HuH-7 (cell line): ENCODE measurements around the gene CCDC66.
"Not testable (repeated sequence)": the region's sequence is repeated elsewhere in the genome, so short reads cannot be mapped to it uniquely, and the experiment has no call there.

ENCODE experiments used
- DNase-seq: peaks from one replicate; pipeline ENCODE4 v3.0.0; 2011; ENCODE audit warnings: low spot score

The CCDC66 gene

GRCh38 chr3:56556908-56557830 is at the start of gene CCDC66:
TSS of gene CCDC66 (plus strand) at chr3:56557175. CDS start at chr3:56557243, 68 bp downstream.
- peak; percentile 77 for DNase-seq

- DNase-seq, result no peak
Measured at GRCh38 chr3:56519641-56520040, 37.3 kb upstream of the CCDC66 start.

- DNase-seq, result no peak
Measured at GRCh38 chr3:56522374-56522773, 34.6 kb upstream of the CCDC66 start.

GRCh38 chr3:56525291-56525690 is 31.7 kb upstream of the CCDC66 start:
- no peak for DNase-seq

- DNase-seq, result no peak
Measured at GRCh38 chr3:56536735-56537134, 20.2 kb upstream of the CCDC66 start.

- no peak for DNase-seq
Measured at GRCh38 chr3:56547486-56547885, 9.5 kb upstream of the CCDC66 start.

- DNase-seq, result no peak
Measured at GRCh38 chr3:56557831-56558170, 826 bp downstream of the CCDC66 start.

- no peak for DNase-seq
Measured at GRCh38 chr3:56573501-56573900, 16.5 kb downstream of the CCDC66 start.

- not testable (repeated sequence) for DNase-seq
Measured at GRCh38 chr3:56581941-56582340, 25.0 kb downstream of the CCDC66 start.

- not testable (repeated sequence) for DNase-seq
Measured at GRCh38 chr3:56584275-56584674, 27.3 kb downstream of the CCDC66 start.

- DNase-seq, result no peak
Measured at GRCh38 chr3:56590814-56591213, 33.8 kb downstream of the CCDC66 start.

GRCh38 chr3:56591262-56591661 is 34.3 kb downstream of the CCDC66 start:
- DNase-seq, result no peak

- no peak for DNase-seq
Measured at GRCh38 chr3:56593455-56594158, 36.6 kb downstream of the CCDC66 start.

- no peak for DNase-seq
Measured at GRCh38 chr3:56595975-56596840, 39.2 kb downstream of the CCDC66 start.

- not testable (repeated sequence) for DNase-seq
Measured at GRCh38 chr3:56608479-56608878, 51.5 kb downstream of the CCDC66 start.

GRCh38 chr3:56610669-56611335 is 53.8 kb downstream of the CCDC66 start:
- DNase-seq, result no peak

GRCh38 chr3:56611364-56611763 is 54.4 kb downstream of the CCDC66 start:
- no peak for DNase-seq

GRCh38 chr3:56612146-56612545 is 55.2 kb downstream of the CCDC66 start:
- no peak for DNase-seq

- DNase-seq, result no peak
Measured at GRCh38 chr3:56613016-56613415, 56.0 kb downstream of the CCDC66 start.

- DNase-seq, result no peak
Measured at GRCh38 chr3:56616478-56617006, 59.6 kb downstream of the CCDC66 start.

- DNase-seq, result no peak
Measured at GRCh38 chr3:56620371-56620770, 63.4 kb downstream of the CCDC66 start.
